HG02623 (cell line): ENCODE measurements around the gene SMAD9.
"Not testable (repeated sequence)": the region's sequence is repeated elsewhere in the genome, so short reads cannot be mapped to it uniquely, and the experiment has no call there.

Source experiments
- ATAC-seq: cut with Tn5 transposase; IDR thresholded peaks from one replicate; pipeline ENCODE4 v1.9.1; 2021; ENCODE audit warnings: moderate library complexity; ENCODE audit not compliant: unreplicated experiment

Gene SMAD9

DNA sequence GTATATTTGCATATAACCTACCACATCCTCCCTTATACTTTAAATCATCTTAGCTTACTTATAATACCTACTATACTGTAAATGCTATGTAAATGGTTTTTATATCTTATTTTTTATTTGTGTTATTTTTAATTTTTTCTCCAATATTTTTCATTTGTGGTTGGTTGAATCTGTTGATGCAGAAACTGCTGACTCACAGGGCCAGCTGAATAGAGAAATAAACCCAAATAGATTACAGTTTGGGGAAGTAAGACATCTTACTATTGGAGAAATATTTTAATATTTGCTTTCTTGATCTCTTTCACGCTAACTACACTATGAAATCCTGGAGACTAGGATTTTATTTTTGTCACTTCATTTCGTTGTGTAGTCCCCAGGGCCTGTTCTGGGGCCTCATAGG lies 7.1 kb downstream of the SMAD9 start:
- no peak for ATAC-seq

- no peak for ATAC-seq
Measured at GRCh38 chr13:36912369-36912768, 7.7 kb downstream of the SMAD9 start.

DNA sequence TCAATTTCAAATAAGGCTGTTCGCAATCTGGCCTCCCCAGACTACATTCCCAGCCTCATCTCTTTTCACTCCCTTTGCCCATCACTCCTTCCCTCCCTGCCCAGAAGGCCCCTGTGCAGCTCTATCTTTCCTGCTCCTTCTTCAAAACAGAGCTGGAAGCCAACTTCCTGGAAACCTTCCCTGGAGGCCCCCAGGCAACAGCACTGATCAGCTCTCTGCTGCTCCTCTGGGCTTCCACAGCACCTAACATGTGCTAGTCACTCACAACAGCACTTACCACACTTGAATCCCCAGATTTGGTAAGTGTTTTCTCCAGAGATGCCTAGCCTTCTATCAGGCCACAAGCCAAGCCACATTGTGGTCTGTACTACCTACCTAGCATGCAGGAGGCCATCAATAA lies 9.5 kb downstream of the SMAD9 start:
- ATAC-seq: no peak

DNA sequence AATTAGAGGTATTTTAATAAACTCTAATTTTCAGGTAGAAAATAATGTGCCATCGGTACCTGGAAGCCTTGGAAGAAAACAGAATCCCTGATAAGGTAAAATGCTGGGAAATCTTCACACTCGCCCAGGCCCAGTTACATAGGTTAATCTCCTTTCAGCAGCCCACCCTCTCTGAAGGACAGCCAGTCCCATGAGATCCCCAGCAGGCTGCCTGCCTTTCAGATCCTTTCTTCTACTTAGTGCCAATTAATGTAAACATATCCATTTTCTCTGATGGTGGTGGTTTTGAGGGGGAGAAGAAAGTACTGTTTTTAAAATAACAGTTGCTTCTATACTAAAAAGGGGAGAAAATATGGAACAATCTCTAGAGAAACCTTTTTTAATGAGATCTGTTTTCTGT lies 12.2 kb downstream of the SMAD9 start:
- ATAC-seq: no peak

DNA sequence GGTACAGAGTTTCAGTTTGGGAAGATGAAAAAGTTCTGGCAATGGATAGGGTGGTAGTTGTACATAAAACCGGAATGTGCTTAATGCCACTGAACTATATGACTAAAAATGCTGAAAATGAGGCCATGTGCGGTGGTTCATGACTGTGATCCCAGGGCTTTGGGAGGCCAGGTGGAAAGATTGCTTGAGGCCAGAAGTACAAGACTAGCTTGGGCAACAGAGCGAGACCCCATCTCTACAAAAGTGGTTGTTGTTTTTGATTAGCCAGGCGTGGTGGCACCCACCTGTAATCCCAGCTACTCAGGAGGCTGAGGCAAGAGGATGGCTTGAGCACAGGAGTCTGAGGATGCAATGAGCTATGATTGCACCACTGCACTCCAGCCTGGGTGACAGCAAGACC lies 12.8 kb downstream of the SMAD9 start:
- ATAC-seq: no peak

DNA sequence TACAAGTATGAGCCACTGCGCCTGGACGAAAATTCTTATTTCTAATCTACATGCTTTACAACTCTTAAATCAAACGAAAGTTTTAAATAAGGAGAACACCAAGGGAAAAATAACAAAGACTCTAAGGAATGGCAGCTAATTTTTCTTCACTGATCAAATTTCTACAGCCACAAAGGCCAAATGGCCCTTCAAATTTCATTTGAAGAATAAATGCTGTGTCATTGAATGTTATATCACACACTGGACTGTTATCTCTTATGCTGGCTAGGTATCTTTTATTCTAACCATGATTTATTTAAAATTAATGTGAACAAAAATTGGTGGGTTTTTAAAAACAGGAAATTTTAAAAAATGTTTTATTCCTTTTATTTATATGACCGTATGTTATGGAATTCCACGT lies 14.1 kb downstream of the SMAD9 start:
- ATAC-seq: no peak

- ATAC-seq: no peak
Measured at GRCh38 chr13:36903925-36904595, 16.0 kb downstream of the SMAD9 start.

- ATAC-seq: no peak
Measured at GRCh38 chr13:36897054-36897616, 22.9 kb downstream of the SMAD9 start.

GRCh38 chr13:36891752-36892151 lies 28.3 kb downstream of the SMAD9 start:
- ATAC-seq: no peak

DNA sequence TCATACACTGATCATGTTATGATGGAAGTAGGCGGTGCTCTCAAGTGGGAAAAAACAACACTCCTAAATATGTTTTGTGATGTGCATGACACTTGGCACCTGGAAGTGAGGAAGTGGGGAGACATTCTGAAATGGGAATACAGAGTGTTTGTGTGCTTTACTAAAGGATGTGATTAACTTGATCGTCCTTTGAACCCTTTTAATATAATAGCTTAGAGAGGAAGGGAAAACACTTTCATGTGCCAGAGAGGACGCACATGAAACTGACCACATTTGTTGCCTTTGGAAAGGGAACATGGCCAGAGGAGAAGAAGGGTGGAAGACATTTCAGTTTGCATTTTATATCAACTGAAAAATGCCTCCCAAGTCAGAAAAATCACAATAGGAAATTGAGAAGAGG lies 31.4 kb downstream of the SMAD9 start:
- no peak for ATAC-seq

DNA sequence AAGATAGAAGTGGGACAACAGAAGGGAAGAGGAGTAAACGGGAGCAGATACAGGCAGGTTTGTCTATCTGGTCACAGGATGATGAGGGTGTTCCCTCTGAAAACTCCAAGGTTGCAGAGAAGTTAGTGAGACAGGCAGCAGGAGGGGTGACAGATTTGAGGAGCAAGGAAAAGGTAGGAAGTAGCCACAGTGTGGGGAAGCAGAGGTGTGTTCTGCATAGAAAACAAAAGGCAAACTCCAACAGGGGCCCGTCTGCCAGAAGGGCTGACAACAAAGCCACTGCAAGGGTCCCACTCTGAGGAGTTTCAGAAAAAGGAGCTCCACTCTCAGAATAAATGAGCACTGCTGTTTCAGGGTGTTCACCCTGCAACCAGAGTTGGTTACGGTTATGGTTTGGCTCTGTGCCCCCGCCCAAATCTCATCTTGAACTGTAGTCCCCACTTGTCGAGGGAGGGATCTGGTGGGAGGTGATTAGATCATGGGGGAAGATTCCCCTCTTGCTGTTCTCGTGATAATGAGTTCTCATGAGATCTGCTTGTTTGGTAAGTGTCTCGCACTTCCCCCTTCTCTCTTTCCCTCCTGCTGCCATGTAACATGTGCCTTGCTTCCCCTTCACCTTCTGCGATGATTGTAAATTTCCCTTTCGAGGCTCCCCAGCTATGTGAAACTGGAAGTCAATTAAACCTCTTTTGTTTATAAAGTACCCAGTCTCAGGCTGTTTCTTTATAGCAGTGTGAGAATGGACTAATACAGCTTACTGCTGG lies 32.1 kb downstream of the SMAD9 start:
- ATAC-seq: peak; percentile 47

- no peak for ATAC-seq
Measured at GRCh38 chr13:36885901-36886300, 34.1 kb downstream of the SMAD9 start.

DNA sequence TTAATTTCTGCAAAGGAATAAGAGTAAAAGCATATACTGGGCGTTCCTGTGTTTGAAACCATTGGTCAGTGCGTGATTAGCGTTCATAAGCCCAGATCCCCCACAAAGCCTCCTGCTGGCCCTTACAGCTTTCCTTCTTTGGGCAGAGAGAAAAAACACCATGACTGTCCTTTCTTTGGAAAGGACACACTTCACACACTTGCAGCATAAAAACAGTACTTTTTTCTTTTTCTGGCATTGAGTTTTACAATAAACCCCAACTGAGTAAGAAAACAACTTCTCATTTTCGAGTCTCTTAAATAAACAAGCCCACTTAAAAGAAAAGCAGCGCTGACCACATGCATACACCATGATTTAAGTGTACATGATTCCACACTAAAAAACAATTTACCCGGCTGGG lies 35.8 kb downstream of the SMAD9 start:
- no peak for ATAC-seq

- ATAC-seq: no peak
Measured at GRCh38 chr13:36883824-36884223, 36.2 kb downstream of the SMAD9 start.

DNA sequence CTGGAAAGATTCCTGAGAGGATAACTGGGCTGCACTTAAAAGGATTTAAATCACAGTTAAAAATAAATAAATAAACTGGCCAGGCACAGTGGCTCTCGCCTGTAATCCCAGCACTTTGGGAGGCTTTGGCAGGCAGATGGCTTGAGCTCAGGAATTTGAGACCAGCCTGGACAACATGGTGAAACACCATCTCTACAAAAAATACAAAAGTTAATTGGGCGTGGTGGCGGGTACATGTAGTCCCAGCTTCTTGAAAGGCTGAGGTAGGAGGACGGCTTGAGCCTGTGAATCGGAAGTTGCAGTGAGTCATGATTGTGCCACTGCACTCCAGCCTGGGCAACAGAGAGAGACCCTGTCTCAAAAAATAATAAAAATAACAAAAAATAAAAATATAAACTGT lies 36.6 kb downstream of the SMAD9 start:
- not testable (repeated sequence) for ATAC-seq

- ATAC-seq: no peak
Measured at GRCh38 chr13:36882829-36883390, 37.1 kb downstream of the SMAD9 start.

DNA sequence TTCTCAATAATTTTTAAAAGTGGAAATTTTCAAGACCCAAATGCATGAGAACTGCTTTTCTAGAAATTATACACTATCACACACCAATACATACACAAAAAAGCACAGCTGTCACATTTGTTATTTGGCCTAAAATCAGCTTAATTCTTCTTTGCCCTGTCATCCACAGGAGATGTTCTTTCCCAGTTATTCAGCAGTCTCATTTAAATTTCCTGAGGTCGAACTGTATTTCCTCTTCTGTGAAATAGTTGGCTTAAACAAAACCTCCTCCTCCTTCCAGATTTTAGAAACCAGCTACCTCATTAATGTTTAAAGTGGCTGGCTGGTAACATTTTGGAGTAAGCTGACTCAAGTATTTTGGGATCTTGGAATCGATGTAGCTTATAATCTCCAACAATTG lies 39.1 kb downstream of the SMAD9 start:
- no peak for ATAC-seq

DNA sequence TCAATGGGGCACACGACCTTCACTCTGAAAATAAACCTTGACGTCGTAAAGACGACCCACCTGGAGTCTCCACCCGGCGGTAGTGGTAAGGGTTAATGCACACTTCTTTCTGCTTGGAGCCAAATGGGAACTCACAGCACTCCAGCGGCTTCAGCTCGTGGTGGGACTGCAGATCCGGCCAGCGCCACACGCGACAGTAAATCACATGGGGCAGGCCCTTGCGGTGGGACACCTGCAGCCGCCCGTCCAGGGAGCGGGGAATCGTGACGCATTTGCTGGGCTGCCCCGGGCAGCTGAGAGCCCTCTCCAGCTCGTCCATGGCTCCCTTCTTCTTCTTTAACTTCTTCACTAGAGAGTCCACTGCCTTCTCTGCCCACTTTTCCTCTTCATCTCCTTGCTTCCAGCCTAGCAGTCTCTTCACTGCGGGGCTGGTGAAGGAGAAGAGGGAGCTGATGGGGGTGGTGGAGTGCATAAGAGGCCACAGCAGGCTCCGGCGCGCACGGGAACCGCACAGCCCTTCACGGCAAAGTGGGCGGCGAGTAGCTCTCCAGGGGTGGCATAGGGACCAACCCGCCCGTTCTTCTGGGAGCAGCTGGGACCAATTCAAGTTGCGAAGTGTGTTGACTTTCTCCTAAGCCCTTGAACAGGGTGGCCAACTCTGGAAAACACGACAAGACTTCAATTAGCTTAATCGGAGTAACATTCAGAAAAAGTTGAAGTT lies 40.7 kb downstream of the SMAD9 start:
- no peak for ATAC-seq

- no peak for ATAC-seq
Measured at GRCh38 chr13:36875961-36876360, 44.1 kb downstream of the SMAD9 start.

- ATAC-seq: no peak
Measured at GRCh38 chr13:36875431-36875830, 44.6 kb downstream of the SMAD9 start.

DNA sequence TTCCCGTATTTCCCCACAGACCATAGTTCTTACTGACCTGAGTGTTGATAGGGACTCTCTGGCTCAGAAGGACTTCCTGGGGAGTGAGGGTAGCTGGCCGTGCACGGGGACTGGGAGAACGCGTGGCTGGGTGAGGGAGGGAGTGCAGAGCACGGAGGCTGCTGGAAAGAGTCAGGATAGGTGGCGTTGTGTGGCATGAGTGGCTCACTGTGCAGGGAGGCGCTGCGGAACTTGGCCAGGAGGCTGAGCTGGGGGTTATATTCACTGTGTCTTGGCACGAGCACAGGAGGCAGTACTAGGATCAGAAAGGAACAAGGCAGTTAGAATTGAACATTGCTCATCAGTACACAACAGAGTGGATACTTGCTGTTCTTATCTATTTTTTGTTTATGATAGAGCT lies 47.4 kb downstream of the SMAD9 start:
- ATAC-seq: no peak
